MM.1S (cell line): Measurements from ENCODE around the gene AQP2.

Source experiments
- DNase-seq: peaks from one replicate; pipeline ENCODE4 v3.0.0-alpha.2; 2015
- H2AFZ ChIP-seq: fragments of 300-600 bp; sonication (generic); 2 replicates; pipeline ENCODE4 v1.6.0; 2016; ENCODE audit warnings: antibody characterized with exemption, low read length
- H3F3A ChIP-seq: fragments of 300-600 bp; sonication (generic); 2 replicates; pipeline ENCODE4 v1.6.1; 2016; ENCODE audit warnings: mild to moderate bottlenecking, antibody characterized with exemption, low read length, moderate library complexity, mixed read lengths; ENCODE audit not compliant: insufficient read depth
- H3K27ac ChIP-seq: fragments of 300-600 bp; sonication (generic); 2 replicates; pipeline ENCODE4 v1.5.1; 2016; ENCODE audit warnings: mild to moderate bottlenecking, low read length
- H3K27me3 ChIP-seq: fragments of 300-600 bp; sonication (generic); replicated peaks from 2 replicates; pipeline ENCODE4 v1.6.0; 2016; ENCODE audit warnings: low read length; ENCODE audit not compliant: insufficient read depth
- H3K36me3 ChIP-seq: fragments of 300-600 bp; sonication (generic); replicated peaks from 2 replicates; pipeline ENCODE4 v1.6.1; 2016; ENCODE audit warnings: mild to moderate bottlenecking, low read length, mixed read lengths; ENCODE audit not compliant: insufficient read depth
- H3K4me1 ChIP-seq: fragments of 300-600 bp; sonication (generic); 2 replicates; pipeline ENCODE4 v1.6.1; 2016; ENCODE audit warnings: low read length, mixed read lengths
- H3K4me2 ChIP-seq: fragments of 300-600 bp; sonication (generic); 2 replicates; pipeline ENCODE4 v1.6.0; 2016; ENCODE audit warnings: low read depth, low read length
- H3K4me3 ChIP-seq: fragments of 300-600 bp; sonication (generic); 2 replicates; pipeline ENCODE4 v1.5.1; 2016; ENCODE audit warnings: low read length, mixed read lengths
- H3K79me2 ChIP-seq: fragments of 300-600 bp; sonication (generic); 2 replicates; pipeline ENCODE4 v1.6.1; 2016; ENCODE audit warnings: mixed run types, low read length, mixed read lengths
- H3K9ac ChIP-seq: fragments of 300-600 bp; sonication (generic); 2 replicates; pipeline ENCODE4 v1.6.1; 2016; ENCODE audit warnings: low read length, mixed read lengths
- H3K9me2 ChIP-seq: fragments of 300-600 bp; sonication (generic); replicated peaks from 2 replicates; pipeline ENCODE4 v1.6.1; 2016; ENCODE audit warnings: mild to moderate bottlenecking, low read length, mixed read lengths; ENCODE audit not compliant: insufficient read depth
- H3K9me3 ChIP-seq: fragments of 300-600 bp; sonication (generic); replicated peaks from 2 replicates; pipeline ENCODE4 v1.6.1; 2016; ENCODE audit warnings: mild to moderate bottlenecking, low read length, mixed read lengths; ENCODE audit not compliant: insufficient read depth
- H4K20me1 ChIP-seq: fragments of 300-600 bp; sonication (generic); 2 replicates; pipeline ENCODE4 v1.6.1; 2016; ENCODE audit warnings: mild to moderate bottlenecking, low read length, moderate library complexity, mixed read lengths; ENCODE audit not compliant: insufficient read depth
- EZH2 ChIP-seq: fragments of 300-600 bp; sonication (generic); optimal IDR thresholded peaks from 2 replicates; pipeline ENCODE3; 2017; ENCODE audit warnings: low read depth, mild to moderate bottlenecking, antibody characterized with exemption, low read length, mixed read lengths
- EZH2phosphoT487 ChIP-seq: fragments of 300-600 bp; sonication (generic); IDR thresholded peaks from 2 replicates; pipeline ENCODE4 v1.6.1; 2018; ENCODE audit warnings: antibody characterized with exemption, low read length
- TF ChIP-seq, protein P1 (sequence below): fragments of 300-600 bp; sonication (generic); IDR thresholded peaks from 2 replicates; pipeline ENCODE4 v1.5.1; 2016; ENCODE audit warnings: antibody characterized with exemption, low read length, mixed read lengths

AQP2 gene

DNA sequence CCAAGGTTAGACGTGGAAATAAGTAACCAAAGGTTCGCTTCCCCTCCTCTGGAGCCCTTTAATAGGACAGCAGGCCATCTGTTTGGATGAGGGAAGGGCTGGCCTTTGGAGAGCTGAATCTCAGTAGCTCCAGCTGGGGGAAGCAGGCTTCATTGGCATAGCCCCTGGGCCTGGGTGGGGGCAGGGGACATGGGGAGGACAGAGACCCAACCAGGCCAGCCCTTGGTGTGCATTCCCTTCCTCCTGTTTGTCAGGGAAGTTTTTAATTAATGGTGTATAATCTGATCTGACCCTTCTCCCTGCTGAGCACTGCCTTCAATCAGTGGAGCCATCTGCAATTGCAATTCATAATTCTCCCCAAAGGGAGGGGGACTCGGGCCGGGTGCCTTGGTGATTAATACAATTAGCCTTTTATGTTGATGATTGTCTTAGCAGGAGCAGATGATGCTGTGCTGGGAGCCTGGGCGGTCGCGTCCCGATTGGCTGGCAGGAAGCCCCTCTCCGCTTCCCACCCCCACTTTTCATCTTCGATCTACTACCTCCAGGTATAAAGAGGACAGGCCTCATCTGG is 28.6 kb downstream of the AQP2 start:
- H3K9ac ChIP-seq: no peak overlapping the region
- no peak for DNase-seq
- TF ChIP-seq, protein P1, sequence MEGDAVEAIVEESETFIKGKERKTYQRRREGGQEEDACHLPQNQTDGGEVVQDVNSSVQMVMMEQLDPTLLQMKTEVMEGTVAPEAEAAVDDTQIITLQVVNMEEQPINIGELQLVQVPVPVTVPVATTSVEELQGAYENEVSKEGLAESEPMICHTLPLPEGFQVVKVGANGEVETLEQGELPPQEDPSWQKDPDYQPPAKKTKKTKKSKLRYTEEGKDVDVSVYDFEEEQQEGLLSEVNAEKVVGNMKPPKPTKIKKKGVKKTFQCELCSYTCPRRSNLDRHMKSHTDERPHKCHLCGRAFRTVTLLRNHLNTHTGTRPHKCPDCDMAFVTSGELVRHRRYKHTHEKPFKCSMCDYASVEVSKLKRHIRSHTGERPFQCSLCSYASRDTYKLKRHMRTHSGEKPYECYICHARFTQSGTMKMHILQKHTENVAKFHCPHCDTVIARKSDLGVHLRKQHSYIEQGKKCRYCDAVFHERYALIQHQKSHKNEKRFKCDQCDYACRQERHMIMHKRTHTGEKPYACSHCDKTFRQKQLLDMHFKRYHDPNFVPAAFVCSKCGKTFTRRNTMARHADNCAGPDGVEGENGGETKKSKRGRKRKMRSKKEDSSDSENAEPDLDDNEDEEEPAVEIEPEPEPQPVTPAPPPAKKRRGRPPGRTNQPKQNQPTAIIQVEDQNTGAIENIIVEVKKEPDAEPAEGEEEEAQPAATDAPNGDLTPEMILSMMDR: no peak
- no peak for TF ChIP-seq EZH2phosphoT487
- TF ChIP-seq EZH2: no peak

DNA sequence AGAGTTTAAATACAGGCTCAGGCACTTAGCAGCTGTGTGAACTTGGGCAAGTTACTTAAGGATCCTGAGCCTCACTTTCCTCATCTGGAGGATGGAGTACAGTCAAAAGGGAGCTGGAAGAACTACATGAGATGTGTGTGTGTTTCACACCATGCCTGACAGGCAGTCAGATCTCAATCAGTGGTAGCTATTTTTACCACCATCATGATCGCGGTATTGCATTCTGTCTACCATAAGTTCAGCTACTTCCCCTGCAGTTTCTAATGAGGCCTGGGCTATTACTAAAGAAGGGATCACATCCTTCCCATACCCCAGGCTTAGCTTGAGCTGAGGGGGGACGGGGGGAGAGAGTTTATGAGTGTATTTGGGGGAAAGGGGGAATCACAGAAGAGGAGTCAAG is 29.3 kb downstream of the AQP2 start:
- Histone ChIP-seq H3K79me2 (no peaks in the 10 kb centered on the region), H3K4me3 (no peak overlapping the region), H3K4me1 (no peaks in the 10 kb centered on the region), H3K36me3 (no peaks in the 10 kb centered on the region), H3F3A (no peaks in the 10 kb centered on the region), H3K27me3 (no peaks in the 10 kb centered on the region), H3K27ac (no peak overlapping the region), H3K9ac (no peak overlapping the region), H3K9me2 (no peaks in the 10 kb centered on the region), H3K9me3 (no peaks in the 10 kb centered on the region), H4K20me1 (no peaks in the 10 kb centered on the region), H2AFZ (no peak overlapping the region), H3K4me2 (no peak overlapping the region)
- TF ChIP-seq, protein P1: no peak
- TF ChIP-seq EZH2 (no peak), EZH2phosphoT487 (no peak)
- no peak for DNase-seq

More for the DNA sequence above, 28.6 kb downstream of the AQP2 start:
- H3K4me1 ChIP-seq: no peaks in the 10 kb centered on the region
- H3K9me3 ChIP-seq: no peaks in the 10 kb centered on the region
- H3K36me3 ChIP-seq: no peaks in the 10 kb centered on the region
- no peaks in the 10 kb centered on the region for H3K9me2 ChIP-seq
- no peaks in the 10 kb centered on the region for H3F3A ChIP-seq
- H3K4me2 ChIP-seq: no peak overlapping the region
- H3K27me3 ChIP-seq: no peaks in the 10 kb centered on the region
- no peak overlapping the region for H3K27ac ChIP-seq
- no peak overlapping the region for H2AFZ ChIP-seq
- no peaks in the 10 kb centered on the region for H3K79me2 ChIP-seq
- no peaks in the 10 kb centered on the region for H4K20me1 ChIP-seq
- no peak overlapping the region for H3K4me3 ChIP-seq

DNA sequence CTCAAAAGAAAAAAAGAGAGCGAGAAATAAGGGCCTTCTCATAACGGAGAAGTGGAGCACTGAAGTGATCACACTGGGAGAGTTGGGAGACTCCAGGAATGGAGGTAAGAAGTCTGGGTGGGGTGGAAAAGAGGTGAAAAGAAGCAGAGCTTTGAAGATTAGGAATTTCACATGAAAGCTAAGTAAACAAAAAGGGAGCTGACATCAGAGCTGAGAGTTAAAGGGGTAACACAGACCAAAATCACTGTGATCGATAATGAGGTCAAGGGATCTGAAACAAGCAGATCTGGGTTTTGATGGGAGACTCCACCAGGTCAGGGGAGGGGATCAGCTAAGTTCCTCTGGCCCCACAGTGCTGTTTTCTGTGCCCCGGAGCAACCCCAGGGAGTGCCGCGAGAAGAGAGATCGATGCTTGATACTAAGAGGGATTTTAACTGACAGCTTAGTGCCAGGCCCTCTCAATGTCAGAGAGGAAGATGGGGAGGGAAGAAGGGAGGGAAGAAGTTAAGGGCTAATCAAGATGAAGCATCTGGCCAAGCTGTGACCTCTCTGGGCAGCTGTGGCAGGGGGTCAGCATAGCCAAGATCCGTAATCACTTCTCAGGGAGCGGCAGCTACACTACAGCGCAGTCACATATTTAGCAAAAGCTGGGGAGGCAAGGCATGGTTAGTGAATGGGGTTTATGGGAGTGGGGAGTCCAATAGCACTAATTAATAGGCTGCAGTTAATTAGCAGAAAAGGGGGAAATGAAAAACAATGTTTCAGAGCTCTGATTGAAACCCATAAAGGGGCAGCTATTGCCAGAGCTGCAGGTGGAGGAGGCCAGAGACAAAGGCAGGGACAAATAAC is 30.2 kb downstream of the AQP2 start:
- no peak overlapping the region for H2AFZ ChIP-seq
- H3K4me2 ChIP-seq: no peak overlapping the region
- H3K9ac ChIP-seq: no peak overlapping the region
- H4K20me1 ChIP-seq: no peaks in the 10 kb centered on the region
- TF ChIP-seq EZH2: no peak
- TF ChIP-seq, protein P1: no peak
- H3K27ac ChIP-seq: no peak overlapping the region
- no peaks in the 10 kb centered on the region for H3K36me3 ChIP-seq
- H3K9me2 ChIP-seq: no peaks in the 10 kb centered on the region
- H3K79me2 ChIP-seq: no peaks in the 10 kb centered on the region
- no peak overlapping the region for H3K4me3 ChIP-seq
- H3K9me3 ChIP-seq: no peaks in the 10 kb centered on the region
- no peaks in the 10 kb centered on the region for H3F3A ChIP-seq
- no peaks in the 10 kb centered on the region for H3K4me1 ChIP-seq
- no peaks in the 10 kb centered on the region for H3K27me3 ChIP-seq
- DNase-seq: no peak
